OCI-LY1 (cell line): ENCODE data around the gene PXDN.

Source experiments
- H2AFZ ChIP-seq: fragments of 200-600 bp; sonication (generic), shearing (Covaris generic); 2 replicates; pipeline ENCODE4 v1.6.0; 2014; ENCODE audit warnings: antibody characterized with exemption, mild to moderate bottlenecking, low read length
- H3F3A ChIP-seq: fragments of 200-600 bp; sonication (generic), shearing (Covaris generic); 2 replicates; pipeline ENCODE4 v1.6.0; 2014; ENCODE audit warnings: mild to moderate bottlenecking, antibody characterized with exemption, low read length, moderate library complexity; ENCODE audit not compliant: insufficient read depth
- H3K27ac ChIP-seq: fragments of 200-600 bp; sonication (generic); 2 replicates; pipeline ENCODE4 v1.5.1; 2014; ENCODE audit warnings: low read length, mixed run types, mild to moderate bottlenecking, low read depth; ENCODE audit not compliant: poor library complexity, severe bottlenecking
- H3K27me3 ChIP-seq: fragments of 200-600 bp; sonication (generic); 2 replicates; pipeline ENCODE4 v1.6.0; 2014; ENCODE audit warnings: antibody characterized with exemption, mild to moderate bottlenecking, low read length, moderate library complexity; ENCODE audit not compliant: insufficient read depth
- H3K36me3 ChIP-seq: fragments of 200-600 bp; sonication (generic); 2 replicates; pipeline ENCODE4 v1.6.1; 2014; ENCODE audit warnings: mild to moderate bottlenecking, antibody characterized with exemption, low read length, moderate library complexity, mixed read lengths; ENCODE audit not compliant: insufficient read depth
- H3K4me1 ChIP-seq: fragments of 200-600 bp; sonication (generic); 2 replicates; pipeline ENCODE4 v1.5.1; 2014; ENCODE audit warnings: mild to moderate bottlenecking, low read length, moderate library complexity; ENCODE audit not compliant: insufficient read depth, severe bottlenecking
- H3K4me2 ChIP-seq: fragments of 200-600 bp; sonication (generic), shearing (Covaris generic); 2 replicates; pipeline ENCODE4 v1.6.1; 2014; ENCODE audit warnings: low read length
- H3K4me3 ChIP-seq: fragments of 200-600 bp; sonication (generic); 2 replicates; pipeline ENCODE4 v1.5.1; 2014; ENCODE audit warnings: low read length, low read depth, mild to moderate bottlenecking, mixed read lengths; ENCODE audit not compliant: poor library complexity, severe bottlenecking
- H3K79me2 ChIP-seq: fragments of 200-600 bp; shearing (Covaris generic); 2 replicates; pipeline ENCODE4 v1.6.1; 2016; ENCODE audit warnings: mixed run types, low read length, mixed read lengths; ENCODE audit not compliant: insufficient read depth
- H3K9ac ChIP-seq: fragments of 200-600 bp; sonication (generic), shearing (Covaris generic); 2 replicates; pipeline ENCODE4 v1.6.1; 2014; ENCODE audit warnings: mild to moderate bottlenecking, low read length, mixed read lengths
- H3K9me2 ChIP-seq: fragments of 200-600 bp; sonication (generic), shearing (Covaris generic); 2 replicates; pipeline ENCODE4 v1.6.1; 2014; ENCODE audit warnings: low read depth, mild to moderate bottlenecking, low read length, mixed read lengths
- H3K9me3 ChIP-seq: fragments of 200-600 bp; shearing (Covaris generic); 2 replicates; pipeline ENCODE4 v1.6.1; 2014; ENCODE audit warnings: low read length, mixed read lengths
- H4K20me1 ChIP-seq: fragments of 200-600 bp; sonication (generic), shearing (Covaris generic); 2 replicates; pipeline ENCODE4 v1.6.0; 2016; ENCODE audit warnings: mild to moderate bottlenecking, low read length; ENCODE audit not compliant: insufficient read depth
- CTCF ChIP-seq: fragments of 200-600 bp; sonication (generic), shearing (Covaris generic); IDR thresholded peaks from 2 replicates; pipeline ENCODE4 v1.5.1; 2017; ENCODE audit warnings: mild to moderate bottlenecking, antibody characterized with exemption, low read length, moderate library complexity, mixed read lengths
- EZH2 ChIP-seq: fragments of 200-600 bp; sonication (generic), shearing (Covaris generic); IDR thresholded peaks from 2 replicates; pipeline ENCODE4 v1.8.0; 2017; ENCODE audit warnings: borderline replicate concordance, mixed run types, mild to moderate bottlenecking, antibody characterized with exemption, low read length, moderate library complexity, mixed read lengths

Gene PXDN

DNA sequence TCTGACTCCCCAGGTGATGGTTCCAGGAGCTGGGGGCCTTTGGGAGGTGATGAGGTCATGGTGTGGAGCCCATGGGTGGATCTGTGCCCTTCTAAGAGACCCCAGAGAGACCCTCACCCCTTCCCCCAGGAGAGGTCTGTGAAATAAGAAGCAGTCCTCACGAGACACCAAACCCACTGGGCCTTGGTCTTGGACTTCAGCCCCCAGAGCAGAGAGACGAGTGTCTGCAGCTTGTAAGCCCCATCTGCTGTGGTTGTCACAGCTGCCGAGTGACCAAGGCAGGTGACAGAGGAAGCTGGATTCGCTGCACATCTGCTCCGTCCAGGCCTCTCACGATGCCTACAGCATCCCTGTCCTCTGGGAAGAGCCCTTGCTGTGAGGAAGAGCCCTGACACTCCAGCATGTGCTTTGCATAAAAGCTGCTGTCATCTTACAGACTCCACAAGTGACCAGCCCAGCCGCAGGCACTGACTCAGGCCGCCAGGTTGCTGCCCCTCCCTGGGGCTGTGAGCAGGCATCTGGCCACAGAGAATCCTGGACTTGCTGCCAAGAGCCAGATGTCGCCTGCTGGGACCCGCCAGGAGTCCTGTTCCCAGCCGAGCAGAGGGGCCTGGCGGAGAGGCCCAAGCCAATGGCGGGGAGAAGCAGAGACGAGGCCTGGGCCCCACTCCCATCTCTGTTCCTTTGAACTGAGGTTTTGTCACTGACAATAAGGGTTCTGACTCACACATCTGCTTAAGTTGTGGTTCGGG lies 150.8 kb downstream of the PXDN start:
- Histone ChIP-seq H3K27me3 (no peaks in the 10 kb centered on the region), H3K4me1 (no peaks in the 10 kb centered on the region), H3K79me2 (no peaks in the 10 kb centered on the region), H2AFZ (no peak overlapping the region), H4K20me1 (no peaks in the 10 kb centered on the region), H3F3A (no peaks in the 10 kb centered on the region), H3K36me3 (no peaks in the 10 kb centered on the region), H3K4me3 (no peak overlapping the region), H3K27ac (no peak overlapping the region), H3K9ac (no peak overlapping the region), H3K4me2 (no peak overlapping the region), H3K9me2 (no peaks in the 10 kb centered on the region), H3K9me3 (no peaks in the 10 kb centered on the region)
- TF ChIP-seq CTCF, result no peak
- no peak for TF ChIP-seq EZH2

DNA sequence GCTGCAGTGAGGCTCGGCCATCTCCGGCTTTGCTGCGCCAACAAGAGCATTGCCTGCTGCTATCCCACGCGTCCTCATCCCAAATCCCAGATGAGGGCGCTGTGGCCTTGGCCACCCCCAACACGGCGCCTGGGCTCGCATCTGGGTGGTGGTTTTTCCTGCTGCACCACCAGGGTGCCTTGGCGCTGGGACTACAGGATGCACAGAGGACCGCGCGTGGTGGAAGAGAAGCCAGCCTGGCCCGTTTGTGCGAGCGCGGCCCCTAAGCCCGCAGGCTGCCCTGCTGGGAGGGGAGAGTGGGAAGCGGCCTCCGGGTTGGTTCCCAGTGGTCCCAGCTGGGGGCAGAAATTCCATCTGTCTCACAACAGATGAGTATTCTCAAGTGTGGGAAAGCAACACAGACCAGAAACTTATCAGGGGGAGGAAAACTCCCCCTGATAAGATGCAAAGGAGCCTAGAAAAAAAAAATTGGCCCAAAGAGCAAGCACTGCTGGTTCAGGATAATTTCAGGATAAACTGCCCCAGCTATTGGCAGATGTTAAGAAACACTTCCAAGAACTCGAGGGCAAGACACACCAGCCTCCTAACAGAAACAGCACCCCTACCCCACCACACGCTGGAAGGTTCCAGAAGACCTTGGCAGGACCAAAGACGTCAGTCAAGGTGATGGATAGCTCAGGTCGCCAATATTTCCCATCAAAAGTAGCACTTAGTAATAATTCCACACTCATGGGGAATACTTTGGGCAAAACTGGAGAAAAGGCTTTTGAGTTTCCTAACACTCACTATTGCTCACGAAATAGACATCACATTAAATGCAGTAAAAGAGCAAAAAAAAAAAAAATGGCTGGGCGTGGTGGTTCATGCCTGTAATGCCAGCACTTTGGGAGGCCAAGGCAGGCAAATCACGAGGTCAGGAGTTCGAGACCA lies 152.1 kb downstream of the PXDN start:
- Histone ChIP-seq H2AFZ (no peak overlapping the region), H4K20me1 (no peaks in the 10 kb centered on the region), H3F3A (no peaks in the 10 kb centered on the region), H3K27ac (no peak overlapping the region), H3K36me3 (no peaks in the 10 kb centered on the region), H3K79me2 (no peaks in the 10 kb centered on the region), H3K4me1 (no peaks in the 10 kb centered on the region), H3K4me3 (no peak overlapping the region), H3K9me3 (no peaks in the 10 kb centered on the region), H3K9ac (no peak overlapping the region), H3K27me3 (no peaks in the 10 kb centered on the region), H3K9me2 (no peaks in the 10 kb centered on the region), H3K4me2 (no peak overlapping the region)
- TF ChIP-seq CTCF, result no peak
- TF ChIP-seq EZH2, result no peak

DNA sequence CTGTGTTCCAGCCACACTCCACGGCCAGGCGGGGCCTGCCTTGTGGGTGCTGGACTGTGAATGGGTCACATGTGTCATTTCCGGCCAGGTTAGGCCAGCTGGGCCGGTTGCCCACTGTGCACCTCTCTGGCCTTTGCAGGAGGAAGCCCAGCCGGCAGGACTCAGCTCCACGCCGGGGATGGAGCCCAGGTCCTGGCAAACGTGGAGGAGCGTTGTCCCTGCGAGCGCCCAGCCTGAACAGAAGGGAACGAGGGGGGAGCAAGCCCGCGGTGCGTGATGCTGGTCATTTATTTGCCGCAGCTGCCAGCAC lies 152.9 kb downstream of the PXDN start:
- H3F3A ChIP-seq, result no peaks in the 10 kb centered on the region
- no peaks in the 10 kb centered on the region for H3K9me3 ChIP-seq
- no peak overlapping the region for H2AFZ ChIP-seq
- H4K20me1 ChIP-seq, result no peaks in the 10 kb centered on the region
- no peaks in the 10 kb centered on the region for H3K27me3 ChIP-seq
- H3K4me1 ChIP-seq, result no peaks in the 10 kb centered on the region
- no peaks in the 10 kb centered on the region for H3K9me2 ChIP-seq
- no peak overlapping the region for H3K4me2 ChIP-seq
- no peaks in the 10 kb centered on the region for H3K36me3 ChIP-seq
- no peak overlapping the region for H3K4me3 ChIP-seq
- no peak overlapping the region for H3K9ac ChIP-seq
- no peaks in the 10 kb centered on the region for H3K79me2 ChIP-seq
- no peak overlapping the region for H3K27ac ChIP-seq
- TF ChIP-seq EZH2, result no peak
- TF ChIP-seq CTCF, result no peak
